GM06990 (cell line): Measurements from ENCODE around the gene SWAP70.
A peak's percentile ranks its signal among the peaks of the same experiment; 100 is the strongest.
"Not testable (repeated sequence)": the region's sequence is repeated elsewhere in the genome, so short reads cannot be mapped to it uniquely, and the experiment has no call there.

Source experiments
- DNase-seq: peaks from one replicate; pipeline ENCODE4 v3.0.0-alpha.2; 2011; ENCODE audit not compliant: insufficient read length; ENCODE audit errors: extremely low read depth
- H3K27me3 ChIP-seq: replicated peaks from 2 replicates; pipeline ENCODE4 v1.6.0; 2011; ENCODE audit warnings: low read length; ENCODE audit not compliant: control insufficient read depth, insufficient read depth
- H3K36me3 ChIP-seq: 2 replicates; pipeline ENCODE4 v1.5.1; 2011; ENCODE audit warnings: low read length; ENCODE audit not compliant: control insufficient read depth, insufficient read depth
- H3K4me3 ChIP-seq: replicated peaks from 2 replicates; pipeline ENCODE4 v1.5.1; 2011; ENCODE audit warnings: low read depth, mild to moderate bottlenecking, control low read depth, low read length
- TF ChIP-seq, protein P1 (sequence below): IDR thresholded peaks from 2 replicates; pipeline ENCODE4 v1.5.1; 2011; ENCODE audit warnings: low read length, control low read depth, mild to moderate bottlenecking, inconsistent platforms; ENCODE audit not compliant: insufficient read depth, poor library complexity, severe bottlenecking

Gene SWAP70

GRCh38 chr11:9741260-9741659 is 77.4 kb downstream of the SWAP70 start:
- no peak overlapping the region for H3K4me3 ChIP-seq
- no peaks in the 10 kb centered on the region for H3K27me3 ChIP-seq
- TF ChIP-seq, protein P1, sequence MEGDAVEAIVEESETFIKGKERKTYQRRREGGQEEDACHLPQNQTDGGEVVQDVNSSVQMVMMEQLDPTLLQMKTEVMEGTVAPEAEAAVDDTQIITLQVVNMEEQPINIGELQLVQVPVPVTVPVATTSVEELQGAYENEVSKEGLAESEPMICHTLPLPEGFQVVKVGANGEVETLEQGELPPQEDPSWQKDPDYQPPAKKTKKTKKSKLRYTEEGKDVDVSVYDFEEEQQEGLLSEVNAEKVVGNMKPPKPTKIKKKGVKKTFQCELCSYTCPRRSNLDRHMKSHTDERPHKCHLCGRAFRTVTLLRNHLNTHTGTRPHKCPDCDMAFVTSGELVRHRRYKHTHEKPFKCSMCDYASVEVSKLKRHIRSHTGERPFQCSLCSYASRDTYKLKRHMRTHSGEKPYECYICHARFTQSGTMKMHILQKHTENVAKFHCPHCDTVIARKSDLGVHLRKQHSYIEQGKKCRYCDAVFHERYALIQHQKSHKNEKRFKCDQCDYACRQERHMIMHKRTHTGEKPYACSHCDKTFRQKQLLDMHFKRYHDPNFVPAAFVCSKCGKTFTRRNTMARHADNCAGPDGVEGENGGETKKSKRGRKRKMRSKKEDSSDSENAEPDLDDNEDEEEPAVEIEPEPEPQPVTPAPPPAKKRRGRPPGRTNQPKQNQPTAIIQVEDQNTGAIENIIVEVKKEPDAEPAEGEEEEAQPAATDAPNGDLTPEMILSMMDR: no peak
- no peak for DNase-seq
- H3K36me3 ChIP-seq: peaks cover 8% of the 10 kb centered on the region

DNA sequence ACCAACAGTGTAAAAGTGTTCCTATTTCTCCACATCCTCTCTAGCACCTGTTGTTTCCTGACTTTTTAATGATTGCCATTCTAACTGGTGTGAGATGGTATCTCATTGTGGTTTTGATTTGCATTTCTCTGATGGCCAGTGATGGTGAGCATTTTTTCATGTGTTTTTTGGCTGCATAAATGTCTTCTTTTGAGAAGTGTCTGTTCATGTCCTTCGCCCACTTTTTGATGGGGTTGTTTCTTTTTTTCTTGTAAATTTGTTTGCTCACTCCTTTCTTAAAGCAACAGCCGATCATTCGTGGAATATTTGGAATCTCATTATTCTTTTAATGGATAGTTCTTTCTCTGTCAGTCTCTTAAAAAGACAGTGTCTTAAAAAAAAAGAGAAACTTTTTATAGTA is 79.6 kb downstream of the SWAP70 start:
- H3K4me3 ChIP-seq, H3K36me3 ChIP-seq, DNase-seq, H3K27me3 ChIP-seq: not testable (repeated sequence)

- peaks cover 7% of the 10 kb centered on the region for H3K36me3 ChIP-seq
Observed at GRCh38 chr11:9745411-9746211, 81.7 kb downstream of the SWAP70 start.

GRCh38 chr11:9747229-9747628 is 83.4 kb downstream of the SWAP70 start:
- no peak for DNase-seq
- Histone ChIP-seq H3K27me3 (no peaks in the 10 kb centered on the region), H3K4me3 (no peak overlapping the region), H3K36me3 (peaks cover 7% of the 10 kb centered on the region)
- TF ChIP-seq, protein P1: no peak

More at GRCh38 chr11:9745411-9746211, 81.7 kb downstream of the SWAP70 start:
- TF ChIP-seq, protein P1: no peak
- Histone ChIP-seq H3K4me3 (no peak overlapping the region), H3K27me3 (no peaks in the 10 kb centered on the region)
- peak; percentile 65 for DNase-seq

DNA sequence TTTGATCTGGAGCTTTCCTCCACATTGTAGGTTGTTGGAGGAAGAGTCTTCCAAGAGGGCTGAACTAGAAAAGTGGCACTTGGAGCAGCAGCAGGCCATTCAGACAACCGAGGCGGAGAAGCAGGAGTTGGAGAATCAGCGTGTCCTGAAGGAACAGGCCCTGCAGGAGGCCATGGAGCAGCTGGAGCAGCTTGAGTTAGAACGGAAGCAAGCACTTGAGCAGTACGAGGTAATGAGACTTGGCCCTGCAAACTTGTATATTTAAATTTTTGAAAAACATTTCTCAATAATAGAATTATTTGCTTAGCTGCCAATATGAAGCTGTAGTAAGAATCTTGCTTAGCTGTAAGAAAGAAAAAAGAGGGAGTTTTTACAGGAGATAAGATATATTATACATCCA is 84.0 kb downstream of the SWAP70 start:
- Histone ChIP-seq H3K36me3 (peaks cover 4% of the 10 kb centered on the region), H3K27me3 (no peaks in the 10 kb centered on the region), H3K4me3 (no peak overlapping the region)
- TF ChIP-seq, protein P1: no peak
- no peak for DNase-seq

GRCh38 chr11:9748361-9748970 is 84.6 kb downstream of the SWAP70 start:
- Histone ChIP-seq H3K4me3 (no peak overlapping the region), H3K27me3 (no peaks in the 10 kb centered on the region), H3K36me3 (peaks cover 4% of the 10 kb centered on the region)
- peak; percentile 51 for DNase-seq
- TF ChIP-seq, protein P1: peak; percentile 90
